Endothelial cell (in vitro differentiated cells): ENCODE measurements around the gene LRRC14B. TPM values are rescaled to one million over a fixed set of nuclear protein-coding genes. Genes with fewer than 3 reads are reported as not detected.
"Not testable (repeated sequence)": the region's sequence is repeated elsewhere in the genome, so short reads cannot be mapped to it uniquely, and the experiment has no call there.

Experiments used
- DNase-seq: peaks from one replicate; pipeline ENCODE4 v3.0.0; 2021; ENCODE audit warnings: low spot score
- H3K27ac Mint-ChIP-seq: one replicate; pipeline ENCODE4 v1.8.0; 2021; ENCODE audit warnings: mixed read lengths, inconsistent platforms; ENCODE audit not compliant: unreplicated experiment
- H3K27me3 Mint-ChIP-seq: one replicate; pipeline ENCODE4 v1.8.0; 2021; ENCODE audit warnings: mild to moderate bottlenecking, moderate library complexity, mixed read lengths, inconsistent platforms; ENCODE audit not compliant: unreplicated experiment
- H3K36me3 Mint-ChIP-seq: one replicate; pipeline ENCODE4 v1.8.0; 2021; ENCODE audit warnings: mild to moderate bottlenecking, low read depth, mixed read lengths, inconsistent platforms; ENCODE audit not compliant: unreplicated experiment
- H3K4me1 Mint-ChIP-seq: one replicate; pipeline ENCODE4 v1.8.0; 2021; ENCODE audit warnings: mild to moderate bottlenecking, mixed read lengths, inconsistent platforms; ENCODE audit not compliant: unreplicated experiment
- H3K4me3 Mint-ChIP-seq: one replicate; pipeline ENCODE4 v1.8.0; 2021; ENCODE audit warnings: mild to moderate bottlenecking, mixed read lengths, inconsistent platforms; ENCODE audit not compliant: unreplicated experiment
- H3K9me3 Mint-ChIP-seq: one replicate; pipeline ENCODE4 v1.8.0; 2021; ENCODE audit warnings: mixed read lengths, inconsistent platforms; ENCODE audit not compliant: unreplicated experiment
- total RNA-seq: library from RNA; stranded (reverse); fragmentation: NEBNext Ultra II Directional; extraction: Animal tissue kit (Norgen Biotek cat#: 25700); gene quantifications from one replicate; pipeline ENCODE4 v1.2.1, GENCODE V29; 2021; ENCODE audit not compliant: unreplicated experiment
- TF ChIP-seq, protein P1 (sequence below): fragments of 200-600 bp; sonication (generic); IDR thresholded peaks from one replicate; pipeline ENCODE4 v1.5.0; 2021; ENCODE audit warnings: antibody characterized with exemption; ENCODE audit not compliant: unreplicated experiment

Gene LRRC14B
- total RNA-seq, 1 donor from 2014 or later: not detected

DNA sequence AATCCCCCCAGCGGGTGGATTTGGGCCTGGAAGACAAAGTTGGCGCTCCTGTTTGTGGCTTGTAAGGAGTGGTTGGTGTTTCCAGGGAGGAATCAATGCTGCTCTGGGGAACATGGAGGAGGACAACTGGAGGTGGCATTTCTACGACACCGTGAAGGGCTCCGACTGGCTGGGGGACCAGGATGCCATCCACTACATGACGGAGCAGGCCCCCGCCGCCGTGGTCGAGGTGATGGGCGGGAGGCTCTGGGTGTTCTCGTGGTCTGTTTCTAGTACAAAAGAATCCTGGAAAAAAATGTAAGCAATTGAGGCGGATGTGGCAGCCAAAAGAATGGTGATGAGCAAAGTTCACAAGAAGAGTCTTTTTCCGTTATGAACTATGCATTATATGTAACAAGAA, 34.0 kb downstream of the LRRC14B start:
- no peaks in the 10 kb centered on the region for H3K9me3 Mint-ChIP-seq
- TF ChIP-seq, protein P1, sequence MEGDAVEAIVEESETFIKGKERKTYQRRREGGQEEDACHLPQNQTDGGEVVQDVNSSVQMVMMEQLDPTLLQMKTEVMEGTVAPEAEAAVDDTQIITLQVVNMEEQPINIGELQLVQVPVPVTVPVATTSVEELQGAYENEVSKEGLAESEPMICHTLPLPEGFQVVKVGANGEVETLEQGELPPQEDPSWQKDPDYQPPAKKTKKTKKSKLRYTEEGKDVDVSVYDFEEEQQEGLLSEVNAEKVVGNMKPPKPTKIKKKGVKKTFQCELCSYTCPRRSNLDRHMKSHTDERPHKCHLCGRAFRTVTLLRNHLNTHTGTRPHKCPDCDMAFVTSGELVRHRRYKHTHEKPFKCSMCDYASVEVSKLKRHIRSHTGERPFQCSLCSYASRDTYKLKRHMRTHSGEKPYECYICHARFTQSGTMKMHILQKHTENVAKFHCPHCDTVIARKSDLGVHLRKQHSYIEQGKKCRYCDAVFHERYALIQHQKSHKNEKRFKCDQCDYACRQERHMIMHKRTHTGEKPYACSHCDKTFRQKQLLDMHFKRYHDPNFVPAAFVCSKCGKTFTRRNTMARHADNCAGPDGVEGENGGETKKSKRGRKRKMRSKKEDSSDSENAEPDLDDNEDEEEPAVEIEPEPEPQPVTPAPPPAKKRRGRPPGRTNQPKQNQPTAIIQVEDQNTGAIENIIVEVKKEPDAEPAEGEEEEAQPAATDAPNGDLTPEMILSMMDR: no peak
- no peak for DNase-seq
- peaks cover 35% of the 10 kb centered on the region for H3K36me3 Mint-ChIP-seq
- peaks cover 12% of the 10 kb centered on the region for H3K4me1 Mint-ChIP-seq
- H3K27ac Mint-ChIP-seq: peak overlapping the region; percentile 80
- no peaks in the 10 kb centered on the region for H3K27me3 Mint-ChIP-seq
- H3K4me3 Mint-ChIP-seq: peak overlapping the region; percentile 54

DNA sequence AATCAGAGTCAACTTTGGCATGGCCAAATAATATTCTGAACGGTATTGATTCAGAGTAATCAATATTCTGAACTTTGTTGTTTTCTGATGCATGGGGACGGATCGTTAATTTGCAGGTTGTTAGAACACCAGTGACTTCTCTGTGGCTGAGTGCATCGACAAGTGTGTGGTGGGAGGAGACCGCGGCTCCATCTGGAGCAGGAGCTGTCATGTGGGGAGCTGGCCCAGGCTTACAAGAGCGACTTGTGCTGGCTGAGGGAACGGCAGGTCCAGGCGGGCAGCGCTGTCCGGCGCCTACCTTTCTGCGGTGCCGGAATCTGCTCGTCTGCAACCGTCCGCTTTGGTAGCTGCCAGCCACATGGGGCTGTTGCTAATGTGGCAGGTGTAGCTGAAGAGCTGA, 36.1 kb downstream of the LRRC14B start:
- Mint-ChIP-seq H3K4me3 (peak overlapping the region; percentile 52), H3K36me3 (peaks cover 42% of the 10 kb centered on the region), H3K4me1 (peaks cover 11% of the 10 kb centered on the region)
- DNase-seq, H3K9me3 Mint-ChIP-seq, H3K27me3 Mint-ChIP-seq, H3K27ac Mint-ChIP-seq: not testable (repeated sequence)

DNA sequence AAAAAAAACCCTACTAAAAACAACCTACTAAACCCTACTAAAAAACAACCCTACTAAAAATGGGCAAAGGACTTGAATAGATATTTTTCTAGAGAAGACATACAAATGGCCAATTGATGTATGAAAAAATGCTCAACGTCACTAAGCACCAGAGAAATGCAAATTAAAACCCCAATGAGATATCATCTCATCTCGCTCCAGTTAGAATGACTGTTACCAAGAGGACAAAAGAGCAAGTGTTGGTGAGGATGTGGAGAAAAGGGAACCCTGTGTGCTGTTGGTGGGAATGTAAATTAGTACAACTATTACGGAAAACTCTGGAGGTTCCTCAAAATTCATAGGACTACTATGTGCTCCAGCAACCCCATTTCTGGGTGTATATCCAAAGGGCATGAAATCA, 37.6 kb downstream of the LRRC14B start:
- Mint-ChIP-seq H3K36me3 (peaks cover 53% of the 10 kb centered on the region), H3K4me3 (no peak overlapping the region), H3K27me3 (peaks cover 3% of the 10 kb centered on the region), H3K9me3 (no peaks in the 10 kb centered on the region), H3K27ac (no peak overlapping the region), H3K4me1 (no peaks in the 10 kb centered on the region)
- TF ChIP-seq, protein P1: no peak
- DNase-seq: no peak

DNA sequence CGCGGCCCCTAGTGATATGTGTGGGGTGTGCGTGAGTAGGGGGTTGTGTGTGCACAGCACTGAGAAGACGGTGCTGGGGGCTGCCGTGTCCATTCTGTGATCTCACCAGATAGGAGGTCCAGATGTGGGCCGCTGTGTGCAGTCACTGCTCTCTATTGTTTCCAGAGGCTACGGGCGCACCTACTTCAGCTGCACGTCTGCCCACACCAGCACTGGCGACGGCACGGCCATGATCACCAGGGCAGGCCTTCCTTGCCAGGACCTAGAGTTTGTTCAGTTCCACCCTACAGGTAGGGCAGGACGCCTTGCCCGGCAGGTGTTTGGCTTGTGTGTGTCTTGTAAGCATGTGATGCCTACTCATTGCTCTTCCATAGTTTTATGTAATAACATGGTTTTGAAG, 39.4 kb downstream of the LRRC14B start:
- DNase-seq: no peak
- no peak overlapping the region for H3K4me3 Mint-ChIP-seq
- TF ChIP-seq, protein P1: no peak
- peaks cover 3% of the 10 kb centered on the region for H3K27me3 Mint-ChIP-seq
- peaks cover 51% of the 10 kb centered on the region for H3K36me3 Mint-ChIP-seq
- no peak overlapping the region for H3K27ac Mint-ChIP-seq
- H3K4me1 Mint-ChIP-seq: no peaks in the 10 kb centered on the region
- H3K9me3 Mint-ChIP-seq: no peaks in the 10 kb centered on the region

DNA sequence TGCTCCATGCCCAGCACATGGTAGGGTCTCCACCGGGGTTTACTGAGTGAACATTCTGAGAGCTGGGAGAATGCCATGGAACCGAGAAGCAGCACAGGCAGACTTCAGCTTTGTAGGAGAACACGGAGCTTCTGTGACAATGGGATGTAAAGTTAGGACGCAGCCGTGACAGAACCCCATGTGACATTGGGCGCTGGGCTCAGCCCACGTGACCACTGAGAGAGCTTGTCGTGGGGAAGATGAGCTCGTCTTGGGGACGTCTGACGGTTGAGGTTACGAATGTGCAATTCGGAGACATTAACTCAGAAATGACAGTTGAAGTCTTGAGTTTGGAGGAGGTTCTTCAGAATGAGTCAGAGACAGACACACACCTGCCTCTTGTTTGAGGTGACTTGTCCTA, 40.4 kb downstream of the LRRC14B start:
- Mint-ChIP-seq H3K36me3 (peaks cover 46% of the 10 kb centered on the region), H3K9me3 (no peaks in the 10 kb centered on the region), H3K27ac (no peak overlapping the region), H3K4me1 (no peaks in the 10 kb centered on the region), H3K4me3 (no peak overlapping the region), H3K27me3 (peaks cover 3% of the 10 kb centered on the region)
- DNase-seq: no peak
- TF ChIP-seq, protein P1: no peak

DNA sequence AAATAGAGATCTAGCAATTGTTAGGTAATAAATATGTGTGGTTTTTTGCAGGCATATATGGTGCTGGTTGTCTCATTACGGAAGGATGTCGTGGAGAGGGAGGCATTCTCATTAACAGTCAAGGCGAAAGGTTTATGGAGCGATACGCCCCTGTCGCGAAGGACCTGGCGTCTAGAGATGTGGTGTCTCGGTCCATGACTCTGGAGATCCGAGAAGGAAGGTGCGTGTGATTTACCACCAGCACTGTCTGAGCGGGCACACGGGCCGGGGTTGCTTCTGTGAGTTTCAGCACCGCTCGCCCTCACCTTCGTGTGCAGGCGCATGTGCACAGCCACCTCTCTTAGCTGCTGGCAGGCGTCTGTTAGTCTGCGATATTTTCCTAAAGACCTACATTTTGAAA, 42.1 kb downstream of the LRRC14B start:
- not testable (repeated sequence) for H3K27ac Mint-ChIP-seq, DNase-seq

More for the DNA sequence above, 42.1 kb downstream of the LRRC14B start:
- not testable (repeated sequence) for H3K4me3 Mint-ChIP-seq, H3K27me3 Mint-ChIP-seq, H3K9me3 Mint-ChIP-seq, H3K4me1 Mint-ChIP-seq
- peaks cover 47% of the 10 kb centered on the region for H3K36me3 Mint-ChIP-seq
